ENCODE results near the gene RGS21.

DNA sequence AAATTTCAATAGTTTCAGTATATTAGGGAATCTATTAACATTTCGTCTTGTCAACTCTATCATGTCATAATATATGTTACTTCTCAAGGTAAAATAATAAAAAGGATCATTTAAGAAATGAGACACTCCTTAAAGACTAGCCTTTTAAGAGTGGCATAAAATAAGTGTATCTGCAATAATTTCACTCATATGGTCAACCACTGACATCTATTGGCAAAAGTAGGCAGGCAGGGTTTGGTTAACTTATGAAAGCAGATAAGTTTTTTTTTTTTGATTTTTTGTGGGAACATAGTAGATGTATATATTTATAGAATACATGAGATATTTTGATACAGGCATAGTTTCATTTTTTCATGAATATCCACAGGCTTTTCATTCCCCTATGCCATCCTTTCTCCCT is 5.5 kb upstream of the RGS21 start:
- TF ChIP-seq, protein P1, sequence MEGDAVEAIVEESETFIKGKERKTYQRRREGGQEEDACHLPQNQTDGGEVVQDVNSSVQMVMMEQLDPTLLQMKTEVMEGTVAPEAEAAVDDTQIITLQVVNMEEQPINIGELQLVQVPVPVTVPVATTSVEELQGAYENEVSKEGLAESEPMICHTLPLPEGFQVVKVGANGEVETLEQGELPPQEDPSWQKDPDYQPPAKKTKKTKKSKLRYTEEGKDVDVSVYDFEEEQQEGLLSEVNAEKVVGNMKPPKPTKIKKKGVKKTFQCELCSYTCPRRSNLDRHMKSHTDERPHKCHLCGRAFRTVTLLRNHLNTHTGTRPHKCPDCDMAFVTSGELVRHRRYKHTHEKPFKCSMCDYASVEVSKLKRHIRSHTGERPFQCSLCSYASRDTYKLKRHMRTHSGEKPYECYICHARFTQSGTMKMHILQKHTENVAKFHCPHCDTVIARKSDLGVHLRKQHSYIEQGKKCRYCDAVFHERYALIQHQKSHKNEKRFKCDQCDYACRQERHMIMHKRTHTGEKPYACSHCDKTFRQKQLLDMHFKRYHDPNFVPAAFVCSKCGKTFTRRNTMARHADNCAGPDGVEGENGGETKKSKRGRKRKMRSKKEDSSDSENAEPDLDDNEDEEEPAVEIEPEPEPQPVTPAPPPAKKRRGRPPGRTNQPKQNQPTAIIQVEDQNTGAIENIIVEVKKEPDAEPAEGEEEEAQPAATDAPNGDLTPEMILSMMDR (IDR thresholded peaks at IDR 0.05), result peak; percentile 44
- TF ChIP-seq EZH2 (IDR thresholded peaks at IDR 0.05), result no peak
- no peak for TF ChIP-seq EZH2phosphoT487 (IDR thresholded peaks at IDR 0.05)

Data from neural progenitor cell (in vitro differentiated cells).